B cell (primary cell): ENCODE data around the gene PIN4. TPM values are rescaled to one million over a fixed set of nuclear protein-coding genes. Genes with fewer than 3 reads are reported as not detected.

Experiments
- ATAC-seq: fragments of 200-7000 bp; cut with Tn5 transposase; one replicate; pipeline ENCODE4 v1.10.0; 2021; ENCODE audit warnings: low read depth, mild to moderate bottlenecking, moderate number of reproducible peaks, moderate library complexity
- CTCF ChIA-PET: fragments of 350-600 bp; sonication (Branson Sonifier 250); formaldehyde crosslinking; loops from one replicate; lab custom pipeline; 2021; ENCODE audit warnings: antibody characterized with exemption, inconsistent platforms; lab: Charles Lee
- POLR2A ChIA-PET: fragments of 350-600 bp; sonication (Branson Sonifier 250); formaldehyde crosslinking; loops from one replicate; lab custom pipeline; 2021; ENCODE audit warnings: antibody characterized with exemption; lab: Charles Lee
- DNase-seq: peaks from one replicate; pipeline ENCODE4 v3.0.0; 2013
- H2AFZ ChIP-seq: 2 replicates; pipeline ENCODE4 v1.6.1; 2012; ENCODE audit warnings: mild to moderate bottlenecking, low read depth, low read length; ENCODE audit not compliant: insufficient read depth, poor library complexity, severe bottlenecking
- H3K27ac ChIP-seq, 2 donors: 1 replicate in 1 of 2; 2 replicates in 1 of 2; pipeline ENCODE4 v1.5.1; 2012 to 2013; ENCODE audit warnings: low read length in 2 of 2, mild to moderate bottlenecking in 2 of 2, moderate library complexity in 1 of 2
- H3K27me3 ChIP-seq, 4 experiments: fragments of 200-600 bp in 1 of 4; sonication (generic) in 1 of 4; replicated peaks in 1 of 4; 1 replicate in 2 of 4; 2 replicates in 2 of 4; pipeline versions ENCODE4 v1.6.1 to v1.7.0; 2013 to 2016; ENCODE audit warnings: low read length in 3 of 4, mild to moderate bottlenecking in 2 of 4, mixed read lengths in 1 of 4, moderate library complexity in 1 of 4; ENCODE audit not compliant: insufficient read depth in 4 of 4, control insufficient read depth in 3 of 4; ENCODE audit errors: control extremely low read depth in 1 of 4
- H3K36me3 ChIP-seq, 2 experiments: replicated peaks in 1 of 2; 1 replicate in 1 of 2; 2 replicates in 1 of 2; pipeline versions ENCODE4 v1.6.1 to v1.7.1; 2013; ENCODE audit warnings: low read length in 1 of 2; ENCODE audit not compliant: insufficient read depth in 2 of 2, control insufficient read depth in 1 of 2; ENCODE audit errors: control extremely low read depth in 1 of 2, extremely low read depth in 1 of 2
- H3K4me1 ChIP-seq, 2 donors: fragments of 200-600 bp in 1 of 2; sonication (generic) in 1 of 2; 1 replicate in 1 of 2; 2 replicates in 1 of 2; pipeline versions ENCODE4 v1.5.1 to v1.6.1; 2013 to 2017; ENCODE audit warnings: low read length in 2 of 2; ENCODE audit not compliant: control insufficient read depth in 2 of 2, insufficient read depth in 2 of 2
- H3K4me2 ChIP-seq: replicated peaks from 2 replicates; pipeline ENCODE3; 2012; ENCODE audit warnings: mild to moderate bottlenecking, low read depth, low read length; ENCODE audit not compliant: poor library complexity, severe bottlenecking
- H3K4me3 ChIP-seq, 5 experiments: fragments of 200-600 bp in 1 of 5; sonication (generic) in 1 of 5; 1 replicate in 3 of 5; 2 replicates in 2 of 5; pipeline versions ENCODE4 v1.5.1 to v1.7.0; 2011 to 2016; ENCODE audit warnings: low read length in 4 of 5, mild to moderate bottlenecking in 4 of 5, low read depth in 2 of 5, control low read depth in 1 of 5, moderate library complexity in 1 of 5; ENCODE audit not compliant: insufficient read depth in 1 of 5; ENCODE audit errors: control extremely low read depth in 1 of 5, extremely low read depth in 1 of 5
- H3K79me2 ChIP-seq: fragments of 200-600 bp; sonication (generic); one replicate; pipeline ENCODE4 v1.6.0; 2016; ENCODE audit warnings: low read length; ENCODE audit not compliant: control insufficient read depth, insufficient read depth
- H3K9ac ChIP-seq: fragments of 200-600 bp; sonication (generic); 2 replicates; pipeline ENCODE4 v1.6.1; 2017; ENCODE audit warnings: mild to moderate bottlenecking, low read length, moderate library complexity
- H3K9me3 ChIP-seq, 3 donors: one replicate each; pipeline versions ENCODE4 v1.6.1 to v1.7.1; 2013; ENCODE audit warnings: low read length in 2 of 3; ENCODE audit not compliant: control insufficient read depth in 2 of 3, insufficient read depth in 1 of 3; ENCODE audit errors: control extremely low read depth in 1 of 3
- H4K20me1 ChIP-seq: 2 replicates; pipeline ENCODE4 v1.6.0; 2012; ENCODE audit warnings: mild to moderate bottlenecking, low read length; ENCODE audit not compliant: insufficient read depth, control insufficient read depth, poor library complexity, severe bottlenecking
- H3K27ac Mint-ChIP-seq: one replicate; pipeline ENCODE4 v1.8.0; 2021; ENCODE audit warnings: mixed read lengths
- H3K27me3 Mint-ChIP-seq: one replicate; pipeline ENCODE4 v1.8.0; 2021; ENCODE audit warnings: mixed read lengths
- H3K4me1 Mint-ChIP-seq: one replicate; pipeline ENCODE4 v1.8.0; 2021; ENCODE audit warnings: mixed read lengths
- H3K4me3 Mint-ChIP-seq: one replicate; pipeline ENCODE4 v1.8.0; 2021; ENCODE audit warnings: mixed read lengths
- H3K9me3 Mint-ChIP-seq: one replicate; pipeline ENCODE4 v1.8.0; 2022; ENCODE audit warnings: mixed read lengths; ENCODE audit not compliant: insufficient read depth
- CTCF ChIP-seq: fragments of 200-600 bp; IDR thresholded peaks from one replicate; pipeline ENCODE4 v1.8.0; 2022; ENCODE audit warnings: antibody characterized with exemption, mild to moderate bottlenecking
- EZH2 ChIP-seq: IDR thresholded peaks from 2 replicates; pipeline ENCODE4 v1.6.1; 2012; ENCODE audit warnings: borderline replicate concordance, low read depth, mild to moderate bottlenecking, moderate library complexity, low read length; ENCODE audit not compliant: insufficient read depth, poor library complexity, severe bottlenecking
- WGBS: methylation state at CpG from one replicate; pipeline ENCODE4 v1.1.5; 2013; ENCODE audit warnings: missing lambda C conversion rate; ENCODE audit not compliant: insufficient coverage; 5-methylcytosine and 5-hydroxymethylcytosine counted together
- intact Hi-C: fragments of 100-400 bp; cut with micrococcal nuclease; formaldehyde crosslinking; loops from one replicate; pipeline ENCODE4 v1.10.0; 2022
- polyA plus RNA-seq: library from polyadenylated mRNA; depleted of rRNA; stranded (reverse); fragments of >200 nt; gene quantifications from 2 replicates; pipeline ENCODE4 v1.2.3, GENCODE V29; 2012
- total RNA-seq, 2 donors: library from RNA; stranded (reverse); fragments of 120-200 nt in 1 of 2; gene quantifications; 1 replicate in 1 of 2; 2 replicates in 1 of 2; pipeline versions ENCODE4 v1.2.3 to v1.2.4, GENCODE V29; 2013 to 2022

PIN4 gene
- total and polyA plus RNA-seq, 2 donors (not counting 1 experiment from before 2014, with no cell fraction given), result 2.5 to 16.0 TPM

- ATAC-seq (peak; percentile 62), DNase-seq (no peak)
- H3K4me2 ChIP-seq, result no peak overlapping the region
- no CpG with 5 or more reads among the region's 4 CpGs for WGBS
- H4K20me1 ChIP-seq, result no peaks in the 10 kb centered on the region
- TF ChIP-seq CTCF (no peak), EZH2 (no peak)
- no peaks in the 10 kb centered on the region for H3K9me3 Mint-ChIP-seq
- peaks cover 4 to 7% of the 10 kb centered on the region in 2 donors for H3K4me1 ChIP-seq
- H3K9ac ChIP-seq, result no peak overlapping the region
- no peak overlapping the region for H3K27ac ChIP-seq
- H3K79me2 ChIP-seq, result no peaks in the 10 kb centered on the region
- peaks cover 19% of the 10 kb centered on the region for H3K4me1 Mint-ChIP-seq
- no peak overlapping the region for H3K4me3 ChIP-seq
- CTCF ChIA-PET, result interaction anchor here (1.1 to 1.6 kb wide), 2 partner anchors 9 to 15 kb away, joined by 4 to 7 read pairs; partner anchors contain the start of gene RTL5
- peaks cover 4% of the 10 kb centered on the region for H3K27me3 Mint-ChIP-seq
- H3K4me3 Mint-ChIP-seq, result peak overlapping the region; percentile 27
- POLR2A ChIA-PET, result interaction anchor here (1.2 to 2.6 kb wide), 2 partner anchors 10 to 40 kb away, joined by 5 to 8 read pairs; partner anchors contain the start of genes PIN4 and RTL5
- intact Hi-C loops, result loop anchor here (1.0 to 2.0 kb wide), 3 partner anchors 9 to 40 kb away; partner anchors contain the start of gene PIN4
- H3K27me3 ChIP-seq, result peaks cover 0 to 4% (median 0%) of the 10 kb centered on the region in 4 experiments
- no peak overlapping the region for H2AFZ ChIP-seq
- peak overlapping the region; percentile 71 for H3K27ac Mint-ChIP-seq
- no peaks in the 10 kb centered on the region for H3K36me3 ChIP-seq
- H3K9me3 ChIP-seq, result no peaks in the 10 kb centered on the region
These were observed 40.1 kb upstream of the PIN4 start for GRCh38 chrX:72141372-72142004.
